Large intestine (tissue), 3 donors: ENCODE measurements around the gene CMTM8. TPM values are rescaled to one million over a fixed set of nuclear protein-coding genes. Genes with fewer than 3 reads are reported as not detected.

Experiments
- DNase-seq, 2 donors: peaks; one replicate each; pipeline versions ENCODE4 v3.0.0 to v3.0.0-alpha.2; 2013
- H3K27ac ChIP-seq: one replicate; pipeline ENCODE4 v1.5.1; 2013; ENCODE audit warnings: low read length
- H3K27me3 ChIP-seq: 2 replicates; pipeline ENCODE4 v1.6.1; 2013; ENCODE audit warnings: low read length; ENCODE audit not compliant: control insufficient read depth, insufficient read depth
- H3K36me3 ChIP-seq: 2 replicates; pipeline ENCODE4 v1.6.1; 2013; ENCODE audit warnings: low read length; ENCODE audit not compliant: control insufficient read depth, insufficient read depth
- H3K4me1 ChIP-seq: one replicate; pipeline ENCODE4 v1.6.1; 2013; ENCODE audit warnings: low read length; ENCODE audit not compliant: control insufficient read depth, insufficient read depth
- H3K4me3 ChIP-seq: one replicate; pipeline ENCODE4 v1.5.1; 2013; ENCODE audit warnings: low read length
- H3K9me3 ChIP-seq: one replicate; pipeline ENCODE4 v1.6.1; 2013; ENCODE audit warnings: mild to moderate bottlenecking, low read depth, low read length, moderate library complexity; ENCODE audit not compliant: control insufficient read depth
- WGBS: methylation state at CpG from one replicate; pipeline ENCODE4 v1.1.5; 2013; ENCODE audit warnings: low lambda C conversion rate; ENCODE audit not compliant: insufficient coverage; 5-methylcytosine and 5-hydroxymethylcytosine counted together
- polyA plus RNA-seq: library from polyadenylated mRNA; unstranded; fragments of 120-200 nt; gene quantifications from one replicate; pipeline ENCODE4 v1.2.1, GENCODE V29; 2013

CMTM8 gene
- polyA plus RNA-seq, 1 donor = 20.1 TPM

DNA sequence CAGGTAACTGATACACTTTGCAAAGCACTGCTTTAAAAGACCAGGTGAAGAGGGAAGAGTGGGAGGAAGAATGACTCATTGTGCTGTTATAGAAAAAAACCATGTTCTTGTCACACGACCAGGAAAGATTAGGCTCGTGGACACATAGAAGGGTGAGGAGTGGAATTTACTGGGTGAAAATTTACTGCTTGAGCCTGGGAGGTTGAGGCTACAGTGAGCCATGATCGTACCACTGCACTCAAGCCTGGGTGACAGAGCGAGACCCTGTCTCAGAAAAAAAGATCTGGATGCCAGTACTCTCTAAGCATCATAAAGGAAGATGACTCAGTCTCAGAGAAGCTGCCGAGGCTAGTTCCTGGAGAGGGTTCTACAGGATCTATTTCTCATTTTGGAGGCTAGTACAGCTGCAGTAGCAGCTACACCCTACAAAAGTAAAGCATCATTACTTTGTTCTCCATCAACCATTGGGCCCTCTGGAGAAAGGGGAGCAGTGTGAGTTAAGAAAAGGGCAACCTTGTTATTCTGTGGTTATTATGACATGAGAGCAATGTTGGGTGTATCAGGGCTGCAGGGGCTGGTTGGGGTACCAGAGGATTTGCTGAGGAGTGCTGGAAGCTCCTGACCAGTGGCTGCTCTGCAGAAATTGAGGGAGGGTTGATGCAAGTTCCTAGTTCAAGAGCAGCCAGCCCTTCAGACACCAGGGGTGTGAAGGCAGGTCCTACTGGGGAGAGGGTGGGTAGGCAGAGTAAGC, 75.4 kb downstream of the CMTM8 start:
- DNase-seq = peak in 1 of 2 donors; percentile 58
- Histone ChIP-seq H3K9me3 (no peaks in the 10 kb centered on the region), H3K4me1 (peaks cover 11% of the 10 kb centered on the region), H3K27ac (peak overlapping the region; percentile 11), H3K4me3 (no peak overlapping the region), H3K27me3 (no peaks in the 10 kb centered on the region), H3K36me3 (no peaks in the 10 kb centered on the region)
- no CpG with 5 or more reads among the region's 5 CpGs for WGBS

DNA sequence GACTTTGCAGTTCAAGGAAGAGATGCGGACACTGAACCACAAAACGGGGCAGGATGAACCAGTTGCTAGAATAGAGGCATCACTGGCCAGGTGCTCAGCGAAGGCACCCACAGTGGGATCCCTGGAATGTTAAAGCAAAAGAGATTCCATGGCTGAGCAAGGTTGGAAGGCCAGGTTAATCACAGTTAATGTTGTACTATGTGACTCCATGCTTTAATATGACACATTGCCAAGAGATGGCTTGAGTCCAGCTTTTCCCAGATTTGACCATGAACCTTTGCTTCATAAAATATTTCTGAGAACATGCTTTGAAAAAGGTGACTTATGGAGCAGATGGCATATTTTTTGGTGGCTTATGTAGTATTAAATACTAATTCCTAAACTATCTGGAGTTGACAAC, 77.0 kb downstream of the CMTM8 start:
- H3K4me3 ChIP-seq = no peak overlapping the region
- H3K9me3 ChIP-seq = no peaks in the 10 kb centered on the region
- no peaks in the 10 kb centered on the region for H3K36me3 ChIP-seq
- H3K4me1 ChIP-seq = peaks cover 11% of the 10 kb centered on the region
- no peak overlapping the region for H3K27ac ChIP-seq
- no peaks in the 10 kb centered on the region for H3K27me3 ChIP-seq
- no peak for DNase-seq
- no CpG with 5 or more reads among the region's 3 CpGs for WGBS

DNA sequence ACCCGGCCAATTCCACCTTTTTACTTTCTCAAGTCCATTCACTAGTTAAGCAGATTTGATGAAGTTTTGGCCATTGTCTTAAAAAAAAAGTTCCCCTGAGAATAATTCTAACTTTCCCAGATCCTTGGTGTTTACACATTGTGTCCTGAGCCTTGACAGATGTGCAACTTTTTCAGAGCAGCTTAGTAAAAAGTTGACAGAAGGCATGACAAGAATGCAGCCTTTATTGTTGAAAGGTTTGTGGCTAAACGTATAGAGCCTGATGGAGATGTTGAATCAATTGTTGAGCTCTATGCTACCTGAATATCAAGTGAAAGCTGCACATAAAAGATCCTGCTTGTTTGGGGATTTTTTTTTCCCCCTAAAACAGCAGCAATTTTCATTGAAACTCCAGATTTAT, 77.8 kb downstream of the CMTM8 start:
- DNase-seq = no peak
- H3K4me1 ChIP-seq = peaks cover 11% of the 10 kb centered on the region
- WGBS = 20% methylated on average over 1 of the region's 2 CpGs

DNA sequence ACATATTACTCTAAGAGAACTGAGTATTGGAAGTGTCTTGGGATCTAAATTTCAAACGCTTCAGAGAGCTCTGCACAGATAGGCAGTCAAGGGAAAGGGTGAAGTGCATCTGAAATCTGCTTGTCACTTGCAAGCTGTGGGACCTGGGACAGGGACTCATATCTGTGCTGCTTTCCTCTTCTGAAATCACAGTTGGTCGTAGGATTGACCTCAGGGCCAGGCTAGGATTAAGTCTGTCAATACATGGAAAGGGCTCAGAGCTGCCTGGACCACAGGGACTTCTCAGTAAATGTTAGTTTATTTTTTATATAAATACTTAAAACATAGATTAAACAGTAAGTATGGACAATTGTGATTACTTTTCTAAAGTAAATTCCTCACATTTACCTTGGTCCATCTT, 78.5 kb downstream of the CMTM8 start:
- Histone ChIP-seq H3K27ac (no peak overlapping the region), H3K9me3 (no peaks in the 10 kb centered on the region), H3K36me3 (no peaks in the 10 kb centered on the region), H3K27me3 (no peaks in the 10 kb centered on the region), H3K4me3 (no peak overlapping the region), H3K4me1 (peaks cover 11% of the 10 kb centered on the region)
- DNase-seq = no peak
- WGBS = no CpG with 5 or more reads among the region's 2 CpGs

More for the DNA sequence above, 77.8 kb downstream of the CMTM8 start:
- Histone ChIP-seq H3K4me3 (no peak overlapping the region), H3K9me3 (no peaks in the 10 kb centered on the region), H3K27me3 (no peaks in the 10 kb centered on the region), H3K27ac (no peak overlapping the region), H3K36me3 (no peaks in the 10 kb centered on the region)

DNA sequence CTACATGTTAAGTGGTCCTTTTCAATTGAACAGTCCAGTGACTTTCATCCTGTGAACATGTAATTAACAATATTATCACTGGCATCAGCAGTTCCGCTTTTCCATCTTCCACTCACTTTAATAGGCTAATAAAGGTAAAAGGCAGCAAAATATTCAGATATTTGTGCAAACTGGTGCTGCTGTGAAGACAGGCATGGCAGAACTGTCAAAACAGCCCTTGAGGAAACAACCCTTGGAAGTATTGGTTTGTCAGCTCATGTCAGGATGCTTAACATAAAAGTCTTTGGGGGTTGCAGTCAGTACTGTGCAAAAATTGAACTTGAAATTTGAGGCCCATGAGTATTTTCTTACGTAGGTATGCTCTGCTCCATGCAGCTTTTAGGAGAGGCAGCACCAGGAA, 81.1 kb downstream of the CMTM8 start:
- Histone ChIP-seq H3K4me1 (no peaks in the 10 kb centered on the region), H3K4me3 (no peak overlapping the region), H3K27ac (no peak overlapping the region), H3K36me3 (no peaks in the 10 kb centered on the region), H3K27me3 (no peaks in the 10 kb centered on the region), H3K9me3 (no peaks in the 10 kb centered on the region)
- 83% methylated on average over 1 of the region's 2 CpGs for WGBS
- DNase-seq = no peak

DNA sequence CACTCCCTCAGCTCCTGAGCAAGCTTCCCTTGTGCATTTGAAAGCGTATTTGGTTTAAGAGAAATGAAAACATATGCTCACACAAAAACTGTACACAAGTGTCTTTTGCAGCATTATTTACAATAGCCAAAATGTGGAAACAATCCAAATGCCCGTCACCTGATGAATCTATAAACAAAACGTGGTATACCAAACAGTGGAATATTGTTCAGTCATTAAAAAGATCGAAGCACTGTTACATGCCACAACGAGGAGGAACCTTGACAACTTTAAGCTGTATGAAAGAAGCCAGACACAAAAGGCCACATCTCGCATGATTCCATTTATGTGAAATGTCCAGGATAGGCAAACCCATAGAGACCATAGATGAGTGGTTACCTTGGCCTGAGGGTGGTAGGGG, 81.6 kb downstream of the CMTM8 start:
- H3K9me3 ChIP-seq = no peaks in the 10 kb centered on the region
- no CpG with 5 or more reads among the region's 6 CpGs for WGBS
- no peaks in the 10 kb centered on the region for H3K27me3 ChIP-seq
- H3K4me3 ChIP-seq = no peak overlapping the region
- no peaks in the 10 kb centered on the region for H3K36me3 ChIP-seq
- no peak for DNase-seq
- no peak overlapping the region for H3K27ac ChIP-seq
- no peaks in the 10 kb centered on the region for H3K4me1 ChIP-seq

DNA sequence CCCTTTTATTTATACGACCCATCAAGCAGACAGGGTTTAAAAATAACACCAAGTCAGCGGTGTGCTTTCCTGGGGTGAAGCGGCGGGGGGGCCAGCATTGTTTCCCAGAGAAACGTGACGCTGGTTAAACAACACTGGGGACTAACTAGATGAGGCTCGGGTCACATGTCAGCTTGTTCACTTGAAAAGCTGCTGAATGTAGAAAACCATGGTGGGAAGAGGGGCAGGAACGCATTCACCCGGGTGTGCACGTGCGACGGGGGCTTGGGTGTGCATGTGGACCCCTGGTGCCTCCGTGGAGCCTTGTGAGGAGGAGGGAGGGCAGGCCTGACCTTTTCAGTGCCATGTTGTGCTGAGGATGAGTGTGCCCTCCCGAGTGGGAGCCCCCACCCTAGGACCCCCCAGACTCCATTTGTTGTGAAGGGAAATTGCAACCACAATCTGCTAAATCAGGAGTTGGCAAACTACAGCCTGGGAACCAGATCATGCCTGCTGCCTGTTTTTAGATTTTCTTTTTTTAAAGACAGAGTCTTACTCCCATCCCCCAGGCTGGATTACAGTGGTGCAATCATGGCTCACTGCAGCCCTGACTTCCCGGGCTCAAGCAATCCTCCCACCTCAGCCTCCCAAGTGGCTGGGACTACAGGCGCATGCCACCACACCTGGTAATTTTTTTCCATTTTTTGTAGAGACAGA, 82.8 kb downstream of the CMTM8 start:
- Histone ChIP-seq H3K9me3 (no peaks in the 10 kb centered on the region), H3K27ac (no peak overlapping the region), H3K36me3 (no peaks in the 10 kb centered on the region), H3K4me3 (no peak overlapping the region), H3K4me1 (no peaks in the 10 kb centered on the region), H3K27me3 (no peaks in the 10 kb centered on the region)
- no peak for DNase-seq
- WGBS = no CpG with 5 or more reads among the region's 16 CpGs

DNA sequence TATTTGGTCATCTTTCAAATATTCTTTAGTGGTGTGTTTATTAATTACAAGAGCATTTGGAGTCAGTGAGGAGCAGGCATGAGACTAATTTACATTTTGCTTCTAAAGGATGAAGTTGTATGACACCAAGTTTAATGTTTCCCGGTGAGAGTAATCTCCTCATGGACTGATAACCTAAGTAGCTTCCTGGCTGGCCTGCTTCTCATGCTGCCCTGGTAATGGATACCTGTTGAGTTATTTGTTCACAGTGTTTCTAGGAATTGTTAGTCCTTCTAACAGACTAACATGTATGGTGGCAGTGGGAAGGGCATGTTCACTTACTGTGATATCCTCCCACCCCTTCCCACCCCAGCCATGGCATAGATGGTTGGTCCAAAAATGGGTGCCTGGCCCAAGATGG, 83.8 kb downstream of the CMTM8 start:
- Histone ChIP-seq H3K27me3 (no peaks in the 10 kb centered on the region), H3K4me1 (no peaks in the 10 kb centered on the region), H3K36me3 (no peaks in the 10 kb centered on the region), H3K27ac (no peak overlapping the region), H3K4me3 (no peak overlapping the region), H3K9me3 (no peaks in the 10 kb centered on the region)
- no peak for DNase-seq
- no CpG with 5 or more reads among the region's 1 CpG for WGBS

DNA sequence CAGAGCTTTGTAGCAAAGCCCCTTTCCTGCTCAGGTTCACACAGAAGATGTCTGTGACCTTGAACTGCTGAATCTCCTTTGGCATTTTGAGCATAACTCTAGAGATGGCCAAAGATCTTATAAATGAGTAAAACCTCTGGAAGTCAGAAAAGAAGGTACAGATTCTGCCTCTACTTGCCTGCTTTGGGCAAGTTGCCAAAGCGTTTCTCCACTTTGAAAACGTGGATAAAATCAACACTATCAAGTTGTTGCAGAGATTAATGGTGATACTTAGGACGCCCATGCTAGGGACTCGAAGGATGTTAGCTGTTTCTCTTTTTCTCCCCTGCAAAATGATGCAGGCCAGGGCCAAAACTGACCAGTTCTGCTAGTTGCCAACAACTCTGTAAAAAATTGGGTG, 85.1 kb downstream of the CMTM8 start:
- no peaks in the 10 kb centered on the region for H3K4me1 ChIP-seq
- H3K27me3 ChIP-seq = no peaks in the 10 kb centered on the region
- DNase-seq = no peak
- no peaks in the 10 kb centered on the region for H3K36me3 ChIP-seq
- no CpG with 5 or more reads among the region's 4 CpGs for WGBS
- no peaks in the 10 kb centered on the region for H3K9me3 ChIP-seq
- no peak overlapping the region for H3K27ac ChIP-seq
- H3K4me3 ChIP-seq = no peak overlapping the region

DNA sequence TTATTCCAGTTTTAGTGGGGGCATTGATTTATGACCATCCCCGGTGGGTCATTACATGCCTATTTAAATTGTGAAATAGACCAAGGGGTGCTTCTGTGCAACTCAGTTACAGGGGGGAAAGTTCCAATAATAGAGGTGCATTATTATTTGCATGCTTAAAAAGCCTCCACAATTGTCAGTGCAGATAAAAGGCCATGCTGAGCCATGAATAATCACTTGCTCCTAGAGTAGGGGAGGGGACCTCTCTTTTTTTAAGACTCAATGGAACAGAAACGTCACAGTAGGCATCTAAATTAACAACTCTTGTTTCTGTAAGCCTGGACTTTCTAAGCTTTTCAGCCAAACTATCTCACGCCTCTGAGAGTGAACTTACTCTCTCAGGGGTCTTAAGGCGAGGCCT, 86.7 kb downstream of the CMTM8 start:
- Histone ChIP-seq H3K9me3 (no peaks in the 10 kb centered on the region), H3K4me3 (no peak overlapping the region), H3K4me1 (no peaks in the 10 kb centered on the region), H3K36me3 (no peaks in the 10 kb centered on the region), H3K27me3 (no peaks in the 10 kb centered on the region), H3K27ac (no peak overlapping the region)
- 86% methylated on average over 1 of the region's 4 CpGs for WGBS
- DNase-seq = no peak

DNA sequence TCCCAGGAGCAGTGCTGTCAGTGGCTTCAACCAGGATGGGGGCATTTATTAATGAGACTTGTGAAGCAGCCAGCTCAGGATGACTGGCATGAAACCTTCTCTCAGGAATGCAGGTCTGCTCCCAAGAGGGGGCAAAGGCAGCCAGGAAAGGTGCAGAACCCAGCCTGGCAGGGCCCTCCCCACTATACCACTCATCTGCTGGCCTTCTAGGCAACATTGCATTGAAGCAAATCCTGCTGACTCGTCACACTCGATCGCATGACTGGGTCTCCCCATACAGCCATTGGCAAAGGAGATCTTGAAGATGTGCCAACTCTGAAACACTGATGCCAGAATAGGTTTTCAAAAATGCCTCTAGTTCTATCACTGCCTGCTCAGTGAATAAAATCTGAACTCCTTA, 87.4 kb downstream of the CMTM8 start:
- Histone ChIP-seq H3K9me3 (no peaks in the 10 kb centered on the region), H3K27ac (no peak overlapping the region), H3K4me3 (no peak overlapping the region), H3K4me1 (no peaks in the 10 kb centered on the region), H3K36me3 (no peaks in the 10 kb centered on the region), H3K27me3 (no peaks in the 10 kb centered on the region)
- WGBS = no CpG with 5 or more reads among the region's 3 CpGs
- DNase-seq = no peak
